ENCODE results near the gene MORF4L2. TPM values are rescaled to one million over a fixed set of nuclear protein-coding genes. Genes with fewer than 3 reads are reported as not detected.

Gene MORF4L2
- total RNA-seq, 2 experiments from 2014 or later, result 165 to 257 TPM

DNA sequence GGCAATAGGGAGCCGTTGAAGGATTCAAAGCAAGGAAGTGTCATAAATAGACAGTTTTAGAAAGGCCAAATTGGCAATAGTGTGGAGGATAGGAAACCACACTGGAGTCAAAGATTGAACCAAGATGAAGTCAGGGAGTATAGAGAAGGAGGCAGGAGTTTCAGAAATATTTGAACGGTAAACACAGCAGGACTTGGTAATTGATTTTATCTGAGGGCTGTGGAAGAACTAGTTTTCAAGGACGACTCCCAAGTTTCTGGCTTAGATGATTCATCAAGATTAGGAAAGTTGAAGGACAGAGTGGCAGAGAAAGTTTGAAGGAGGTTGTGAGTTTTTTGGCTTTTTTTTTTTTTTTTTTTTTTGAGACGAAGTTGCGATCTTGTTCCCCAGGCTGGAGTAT, 12.7 kb upstream of the MORF4L2 start:
- Histone ChIP-seq H3K79me2 (ENCODE audit: insufficient read depth, low read depth, low read length) (no peaks in the 10 kb centered on the region), H3K9me3 (ENCODE audit: low read length) (no peaks in the 10 kb centered on the region), H4K20me1 (ENCODE audit: insufficient read depth, low read length) (no peaks in the 10 kb centered on the region), H3K4me3 (ENCODE audit: low read depth, low read length, poor library complexity, severe bottlenecking) (no peak overlapping the region), H3K4me1 (ENCODE audit: insufficient read depth, low read length, poor library complexity, severe bottlenecking) (no peaks in the 10 kb centered on the region), H3K9me2 (ENCODE audit: insufficient read depth, low read length) (no peaks in the 10 kb centered on the region), H3K27ac (ENCODE audit: low read depth, low read length, poor library complexity, severe bottlenecking) (no peak overlapping the region), H2AFZ (ENCODE audit: low read length) (no peak overlapping the region), H3K36me3 (ENCODE audit: insufficient read depth, low read length) (no peaks in the 10 kb centered on the region), H3K4me2 (ENCODE audit: low read length) (no peak overlapping the region)
- no TSS peak for BruUV-seq (replicated peaks)
- no peak for DNase-seq (ENCODE audit: low spot score)
- intact Hi-C loops (cut with micrococcal nuclease; ENCODE audit: unreplicated experiment), result no loop called here
- ChIA-PET CTCF (ENCODE audit: unreplicated experiment) (no interaction called here), POLR2A (no interaction called here)
- no peak for TF ChIP-seq EZH2phosphoT487 (IDR thresholded peaks at IDR 0.05; ENCODE audit: borderline replicate concordance, low read depth, low read length)
- TF ChIP-seq, protein P1, sequence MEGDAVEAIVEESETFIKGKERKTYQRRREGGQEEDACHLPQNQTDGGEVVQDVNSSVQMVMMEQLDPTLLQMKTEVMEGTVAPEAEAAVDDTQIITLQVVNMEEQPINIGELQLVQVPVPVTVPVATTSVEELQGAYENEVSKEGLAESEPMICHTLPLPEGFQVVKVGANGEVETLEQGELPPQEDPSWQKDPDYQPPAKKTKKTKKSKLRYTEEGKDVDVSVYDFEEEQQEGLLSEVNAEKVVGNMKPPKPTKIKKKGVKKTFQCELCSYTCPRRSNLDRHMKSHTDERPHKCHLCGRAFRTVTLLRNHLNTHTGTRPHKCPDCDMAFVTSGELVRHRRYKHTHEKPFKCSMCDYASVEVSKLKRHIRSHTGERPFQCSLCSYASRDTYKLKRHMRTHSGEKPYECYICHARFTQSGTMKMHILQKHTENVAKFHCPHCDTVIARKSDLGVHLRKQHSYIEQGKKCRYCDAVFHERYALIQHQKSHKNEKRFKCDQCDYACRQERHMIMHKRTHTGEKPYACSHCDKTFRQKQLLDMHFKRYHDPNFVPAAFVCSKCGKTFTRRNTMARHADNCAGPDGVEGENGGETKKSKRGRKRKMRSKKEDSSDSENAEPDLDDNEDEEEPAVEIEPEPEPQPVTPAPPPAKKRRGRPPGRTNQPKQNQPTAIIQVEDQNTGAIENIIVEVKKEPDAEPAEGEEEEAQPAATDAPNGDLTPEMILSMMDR (conservative IDR thresholded peaks at IDR 0.05; ENCODE audit: low read length), result no peak

DNA sequence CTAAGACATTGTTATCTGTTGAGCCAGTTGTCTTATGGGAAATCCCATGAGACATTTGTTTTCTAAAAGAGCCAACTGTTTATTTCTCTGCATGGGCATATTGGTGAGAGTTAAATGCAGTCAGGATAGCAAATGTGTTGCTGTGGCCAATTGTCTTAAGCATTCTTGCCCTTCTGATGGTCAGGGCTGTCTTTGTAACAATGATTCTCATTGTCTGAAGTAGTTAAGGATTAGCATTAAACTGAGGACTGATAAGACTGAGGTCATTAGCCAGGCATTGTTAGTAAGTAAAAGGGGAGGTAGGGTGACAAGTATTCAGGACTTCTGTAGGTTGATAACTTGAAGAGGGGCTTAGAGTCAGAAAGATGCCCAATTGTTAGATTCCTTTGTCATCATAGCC, 11.2 kb upstream of the MORF4L2 start:
- DNase-seq (ENCODE audit: low spot score), result no peak
- intact Hi-C loops (cut with micrococcal nuclease; ENCODE audit: unreplicated experiment), result no loop called here
- Histone ChIP-seq H3K4me1 (ENCODE audit: insufficient read depth, low read length, poor library complexity, severe bottlenecking) (no peaks in the 10 kb centered on the region), H3K4me2 (ENCODE audit: low read length) (no peak overlapping the region), H3K9me2 (ENCODE audit: insufficient read depth, low read length) (no peaks in the 10 kb centered on the region), H3K4me3 (ENCODE audit: low read depth, low read length, poor library complexity, severe bottlenecking) (no peak overlapping the region), H3K36me3 (ENCODE audit: insufficient read depth, low read length) (no peaks in the 10 kb centered on the region), H2AFZ (ENCODE audit: low read length) (no peak overlapping the region), H3K27ac (ENCODE audit: low read depth, low read length, poor library complexity, severe bottlenecking) (no peak overlapping the region), H3K9me3 (ENCODE audit: low read length) (no peaks in the 10 kb centered on the region), H3K79me2 (ENCODE audit: insufficient read depth, low read depth, low read length) (no peaks in the 10 kb centered on the region), H4K20me1 (ENCODE audit: insufficient read depth, low read length) (no peaks in the 10 kb centered on the region)
- POLR2A ChIA-PET, result no interaction called here
- no TSS peak for BruUV-seq (replicated peaks)
- CTCF ChIA-PET (ENCODE audit: unreplicated experiment), result no interaction called here
- no peak for TF ChIP-seq EZH2phosphoT487 (IDR thresholded peaks at IDR 0.05; ENCODE audit: borderline replicate concordance, low read depth, low read length)
- TF ChIP-seq, protein P1 (conservative IDR thresholded peaks at IDR 0.05; ENCODE audit: low read length), result no peak

DNA sequence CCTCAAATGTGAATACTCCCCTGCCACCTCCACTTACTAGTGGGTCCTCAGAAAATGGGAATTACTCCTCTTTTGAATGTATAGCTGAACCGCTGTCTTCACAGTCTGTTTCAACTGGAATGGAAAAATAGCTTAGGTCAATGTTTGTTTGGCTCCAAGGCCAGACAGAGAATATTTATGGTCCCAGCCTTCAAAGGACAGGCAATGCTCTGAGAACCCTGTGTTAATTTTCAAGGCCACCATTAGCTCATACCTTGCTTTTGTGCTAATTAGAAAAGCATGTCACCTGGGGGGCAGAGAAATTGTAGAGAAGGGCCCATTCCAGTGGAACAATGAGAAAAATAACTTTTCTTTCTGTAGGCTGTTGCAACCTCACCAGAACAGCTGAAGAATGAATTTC, 4.6 kb upstream of the MORF4L2 start:
- Histone ChIP-seq H3K9me3 (ENCODE audit: low read length) (no peaks in the 10 kb centered on the region), H3K4me1 (ENCODE audit: insufficient read depth, low read length, poor library complexity, severe bottlenecking) (peaks cover 9% of the 10 kb centered on the region), H3K79me2 (ENCODE audit: insufficient read depth, low read depth, low read length) (peaks cover 10% of the 10 kb centered on the region), H3K4me3 (ENCODE audit: low read depth, low read length, poor library complexity, severe bottlenecking) (no peak overlapping the region), H3K27ac (ENCODE audit: low read depth, low read length, poor library complexity, severe bottlenecking) (no peak overlapping the region), H3K36me3 (ENCODE audit: insufficient read depth, low read length) (no peaks in the 10 kb centered on the region; the same call in 1 of the 2 replicates), H4K20me1 (ENCODE audit: insufficient read depth, low read length) (no peaks in the 10 kb centered on the region), H2AFZ (ENCODE audit: low read length) (no peak overlapping the region), H3K4me2 (ENCODE audit: low read length) (no peak overlapping the region), H3K9me2 (ENCODE audit: insufficient read depth, low read length) (no peaks in the 10 kb centered on the region)
- TF ChIP-seq EZH2phosphoT487 (IDR thresholded peaks at IDR 0.05; ENCODE audit: borderline replicate concordance, low read depth, low read length), result no peak
- TF ChIP-seq, protein P1 (conservative IDR thresholded peaks at IDR 0.05; ENCODE audit: low read length), result no peak
- DNase-seq (ENCODE audit: low spot score), result no peak
- intact Hi-C loops (cut with micrococcal nuclease; ENCODE audit: unreplicated experiment), result no loop called here
- no TSS peak for BruUV-seq (replicated peaks)
- CTCF ChIA-PET (ENCODE audit: unreplicated experiment), result no interaction called here
- POLR2A ChIA-PET, result no interaction called here

Data from OCI-LY7 (cell line).